ENCODE results near the gene TMEM132C.

- TF ChIP-seq CTCF (conservative IDR thresholded peaks at IDR 0.05; ENCODE audit: low read length) (peak; percentile 74), EZH2phosphoT487 (IDR thresholded peaks at IDR 0.05; ENCODE audit: borderline replicate concordance, low read depth, low read length) (no peak)
Observed at GRCh38 chr12:128387811-128388422, 120.9 kb downstream of the TMEM132C start.

Measured in OCI-LY7 (cell line).